IMR-90 (cell line): ENCODE measurements around the gene RMDN2. TPM values are rescaled to one million over a fixed set of nuclear protein-coding genes. Genes with fewer than 3 reads are reported as not detected.

Experiments
- ATAC-seq: fragments of 200-7000 bp; cut with Tn5 transposase; 2 replicates; pipeline ENCODE4 v1.9.1; 2020; ENCODE audit warnings: low read depth, mild to moderate bottlenecking, moderate library complexity
- BruUV-seq: library from RNA; stranded (reverse); fragments of 400-500 nt; replicated peaks from 2 replicates; lab custom pipeline; 2021; lab: Mats Ljungman, UMichigan
- CTCF ChIA-PET: fragments of 300-600 bp; formaldehyde crosslinking; extraction: SDS; loops from one replicate; lab custom pipeline; 2021; ENCODE audit warnings: antibody characterized with exemption; lab: Yijun Ruan, JAX
- POLR2A ChIA-PET: fragments of 300-600 bp; sonication (Branson Sonifier 250); formaldehyde crosslinking; loops from one replicate; lab custom pipeline; 2022; ENCODE audit warnings: antibody characterized with exemption; ENCODE audit not compliant: unreplicated experiment; lab: Charles Lee
- DNase-seq: peaks from one replicate; pipeline ENCODE4 v3.0.0; 2013
- H2AFZ ChIP-seq: replicated peaks from 2 replicates; pipeline ENCODE3; 2013; ENCODE audit warnings: low read length, mild to moderate bottlenecking; ENCODE audit not compliant: poor library complexity
- H2AK5ac ChIP-seq: 2 replicates; pipeline ENCODE4 v1.6.1; 2013; ENCODE audit warnings: low read depth, low read length, inconsistent platforms
- H2AK9ac ChIP-seq: replicated peaks from 2 replicates; pipeline ENCODE3; 2013; ENCODE audit warnings: mild to moderate bottlenecking, low read depth, low read length, moderate library complexity; ENCODE audit not compliant: poor library complexity
- H2BK120ac ChIP-seq: 2 replicates; pipeline ENCODE4 v1.6.1; 2013; ENCODE audit warnings: low read depth, low read length, inconsistent platforms
- H2BK15ac ChIP-seq: 3 replicates; pipeline ENCODE4 v1.6.1; 2013; ENCODE audit warnings: low read depth, low read length, inconsistent platforms
- H2BK20ac ChIP-seq: 2 replicates; pipeline ENCODE4 v1.6.1; 2013; ENCODE audit warnings: low read depth, mild to moderate bottlenecking, inconsistent platforms, low read length, moderate library complexity
- H2BK5ac ChIP-seq: 2 replicates; pipeline ENCODE4 v1.6.1; 2013; ENCODE audit warnings: mild to moderate bottlenecking, low read depth, low read length, inconsistent platforms; ENCODE audit not compliant: poor library complexity, severe bottlenecking
- H3K14ac ChIP-seq: replicated peaks from 2 replicates; pipeline ENCODE4 v1.6.1; 2013; ENCODE audit warnings: low read depth, low read length, inconsistent platforms
- H3K18ac ChIP-seq: 2 replicates; pipeline ENCODE4 v1.6.1; 2013; ENCODE audit warnings: low read depth, low read length, control low read depth
- H3K23ac ChIP-seq: 2 replicates; pipeline ENCODE4 v1.6.1; 2013; ENCODE audit warnings: low read depth, low read length, inconsistent platforms
- H3K27ac ChIP-seq: 2 replicates; pipeline ENCODE4 v1.5.1; 2013; ENCODE audit warnings: mild to moderate bottlenecking, control low read depth, low read length; ENCODE audit not compliant: insufficient read depth
- H3K27me3 ChIP-seq: 2 replicates; pipeline ENCODE4 v1.6.1; 2013; ENCODE audit warnings: low read length; ENCODE audit not compliant: control insufficient read depth, insufficient read depth
- H3K36me3 ChIP-seq: 2 replicates; pipeline ENCODE4 v1.6.1; 2013; ENCODE audit warnings: low read length, mixed read lengths; ENCODE audit not compliant: control insufficient read depth, insufficient read depth
- H3K4ac ChIP-seq: 2 replicates; pipeline ENCODE4 v1.6.1; 2013; ENCODE audit warnings: low read depth, low read length, inconsistent platforms
- H3K4me1 ChIP-seq: 2 replicates; pipeline ENCODE4 v1.6.1; 2013; ENCODE audit warnings: low read length, mixed read lengths; ENCODE audit not compliant: control insufficient read depth, insufficient read depth
- H3K4me2 ChIP-seq: 2 replicates; pipeline ENCODE4 v1.6.1; 2013; ENCODE audit warnings: low read depth, mild to moderate bottlenecking, control low read depth, low read length, moderate library complexity
- H3K4me3 ChIP-seq: 2 replicates; pipeline ENCODE4 v1.5.1; 2013; ENCODE audit warnings: low read depth, mild to moderate bottlenecking, control low read depth, low read length, moderate library complexity; ENCODE audit not compliant: insufficient read depth
- H3K56ac ChIP-seq: 2 replicates; pipeline ENCODE4 v1.6.1; 2013; ENCODE audit warnings: low read length, inconsistent platforms; ENCODE audit not compliant: insufficient read depth; ENCODE audit errors: extremely low read depth
- H3K79me1 ChIP-seq, 2 experiments: 2 replicates each; pipeline ENCODE4 v1.6.1; 2013; ENCODE audit warnings: low read length in 2 of 2, inconsistent platforms in 1 of 2, low read depth in 1 of 2
- H3K9ac ChIP-seq: 2 replicates; pipeline ENCODE4 v1.6.1; 2013; ENCODE audit warnings: low read depth, low read length, control low read depth
- H3K9me1 ChIP-seq: 2 replicates; pipeline ENCODE4 v1.6.1; 2013; ENCODE audit warnings: low read length, inconsistent platforms; ENCODE audit not compliant: insufficient read depth
- H3K9me3 ChIP-seq: 2 replicates; pipeline ENCODE4 v1.6.1; 2013; ENCODE audit warnings: low read length; ENCODE audit not compliant: control insufficient read depth, insufficient read depth
- H4K20me1 ChIP-seq: 2 replicates; pipeline ENCODE4 v1.6.1; 2013; ENCODE audit warnings: low read length, inconsistent platforms; ENCODE audit not compliant: insufficient read depth
- H4K5ac ChIP-seq: 2 replicates; pipeline ENCODE4 v1.6.1; 2013; ENCODE audit warnings: mild to moderate bottlenecking, low read depth, low read length, control low read depth
- H4K8ac ChIP-seq, 2 experiments: 2 replicates each; pipeline ENCODE4 v1.6.1; 2013; ENCODE audit warnings: low read depth in 2 of 2, low read length in 2 of 2, control low read depth in 1 of 2, inconsistent platforms in 1 of 2
- H4K91ac ChIP-seq: 2 replicates; pipeline ENCODE4 v1.6.1; 2013; ENCODE audit warnings: low read depth, low read length, inconsistent platforms; ENCODE audit not compliant: insufficient read depth
- BHLHE40 ChIP-seq: fragments of 150-350 bp; IDR thresholded peaks from 2 replicates; pipeline ENCODE4 v1.6.1; 2016; ENCODE audit warnings: mild to moderate bottlenecking, low read depth, low read length
- CEBPB ChIP-seq: IDR thresholded peaks from 2 replicates; pipeline ENCODE4 v1.6.1; 2012; ENCODE audit warnings: low read depth, low read length, improper control_type of control experiment
- CHD1 ChIP-seq: IDR thresholded peaks from 2 replicates; pipeline ENCODE4 v1.6.1; 2012; ENCODE audit warnings: low read depth, low read length, improper control_type of control experiment
- FOS ChIP-seq: fragments of 150-350 bp; IDR thresholded peaks from 2 replicates; pipeline ENCODE4 v1.6.1; 2016; ENCODE audit warnings: low read depth, low read length
- MAFK ChIP-seq: IDR thresholded peaks from 2 replicates; pipeline ENCODE4 v1.6.1; 2012; ENCODE audit warnings: low read depth, low read length, improper control_type of control experiment
- MAZ ChIP-seq: IDR thresholded peaks from 2 replicates; pipeline ENCODE4 v1.6.1; 2012; ENCODE audit warnings: low read depth, mild to moderate bottlenecking, low read length, improper control_type of control experiment, moderate library complexity, borderline replicate concordance
- MXI1 ChIP-seq: IDR thresholded peaks from 2 replicates; pipeline ENCODE4 v1.6.1; 2012; ENCODE audit warnings: low read depth, mild to moderate bottlenecking, low read length, moderate library complexity, borderline replicate concordance
- NFE2L2 ChIP-seq: fragments of 150-350 bp; IDR thresholded peaks from 2 replicates; pipeline ENCODE4 v1.6.1; 2016; ENCODE audit warnings: low read depth, mild to moderate bottlenecking, low read length
- POLR2A ChIP-seq: IDR thresholded peaks from 2 replicates; pipeline ENCODE4 v1.6.1; 2012; ENCODE audit warnings: mild to moderate bottlenecking, low read depth, low read length
- RAD21 ChIP-seq: IDR thresholded peaks from 2 replicates; pipeline ENCODE4 v1.6.1; 2012; ENCODE audit warnings: low read length, improper control_type of control experiment
- RCOR1 ChIP-seq: IDR thresholded peaks from 2 replicates; pipeline ENCODE4 v1.6.1; 2012; ENCODE audit warnings: mild to moderate bottlenecking, low read length, improper control_type of control experiment; ENCODE audit not compliant: insufficient replicate concordance
- RFX5 ChIP-seq: IDR thresholded peaks from 2 replicates; pipeline ENCODE4 v1.8.0; 2012; ENCODE audit warnings: low read depth, mild to moderate bottlenecking, low read length, moderate library complexity
- SMC3 ChIP-seq: fragments of 150-350 bp; IDR thresholded peaks from 2 replicates; pipeline ENCODE4 v1.6.1; 2016; ENCODE audit warnings: low read depth, mild to moderate bottlenecking, antibody characterized with exemption, low read length, moderate library complexity
- USF2 ChIP-seq: fragments of 150-350 bp; IDR thresholded peaks from 2 replicates; pipeline ENCODE4 v1.6.1; 2017; ENCODE audit warnings: mild to moderate bottlenecking, antibody characterized with exemption, low read length, low read depth
- WGBS, 2 experiments: methylation state at CpG; one replicate each; pipeline versions ENCODE4 v1.1.5 to v1.1.7; 2013; ENCODE audit warnings: missing lambda C conversion rate in 2 of 2; ENCODE audit not compliant: insufficient read length in 1 of 2; ENCODE audit errors: extremely low coverage in 2 of 2; 5-methylcytosine and 5-hydroxymethylcytosine counted together
- dilution Hi-C: fragments of 300-500 bp; cut with HindIII; formaldehyde crosslinking; loops from one replicate; pipeline ENCODE4 v1.14.3; 2018; ENCODE audit warnings: low sequenced_read_pairs; ENCODE audit not compliant: unreplicated experiment
- in situ Hi-C: fragments of 300-500 bp; cut with MboI; formaldehyde crosslinking; loops from 3 replicates; pipeline ENCODE4 v1.14.3; 2019; ENCODE audit warnings: low sequenced_read_pairs, inconsistent platforms, mixed read lengths
- intact Hi-C: fragments of 100-400 bp; cut with micrococcal nuclease; formaldehyde crosslinking; loops from 2 replicates; pipeline ENCODE4 v1.10.0; 2022
- polyA plus RNA-seq, 3 experiments: library from polyadenylated mRNA; depleted of rRNA; stranded (reverse); fragments of >200 nt; gene quantifications; 2 replicates each; pipeline ENCODE4 v1.2.3, GENCODE V29; 2012; ENCODE audit warnings: low replicate concordance in 1 of 3
- total RNA-seq: library from RNA; depleted of rRNA; stranded (reverse); fragments of >200 nt; gene quantifications from 2 replicates; pipeline ENCODE4 v1.2.3, GENCODE V29; 2012
- TF ChIP-seq, protein P1 (sequence below): conservative IDR thresholded peaks from 2 replicates; pipeline ENCODE4 v1.5.1; 2012; ENCODE audit warnings: mild to moderate bottlenecking, low read depth, low read length, improper control_type of control experiment
- TF ChIP-seq, protein P2 (sequence below): fragments of 150-350 bp; IDR thresholded peaks from 2 replicates; pipeline ENCODE4 v1.6.1; 2016; ENCODE audit warnings: low read depth, mild to moderate bottlenecking, low read length, moderate library complexity, borderline replicate concordance

The RMDN2 gene
- total and polyA plus RNA-seq, 2 of the 4 experiments (the other 2 are of a cell fraction) = 2.3 to 3.0 TPM

- Histone ChIP-seq H2BK120ac (no peak overlapping the region), H3K23ac (no peak overlapping the region), H2BK20ac (no peak overlapping the region), H4K5ac (no peak overlapping the region), H3K9me1 (no peaks in the 10 kb centered on the region), H3K4me3 (no peak overlapping the region), H4K8ac (no peak overlapping the region), H2BK5ac (no peak overlapping the region), H3K4me2 (no peak overlapping the region), H3K14ac (no peak overlapping the region), H2BK15ac (no peak overlapping the region), H4K20me1 (no peaks in the 10 kb centered on the region), H3K4ac (no peak overlapping the region), H3K36me3 (no peaks in the 10 kb centered on the region), H3K56ac (no peak overlapping the region), H3K79me1 (no peaks in the 10 kb centered on the region), H3K9ac (no peak overlapping the region), H3K27me3 (no peaks in the 10 kb centered on the region), H4K91ac (no peak overlapping the region), H3K27ac (no peak overlapping the region), H3K9me3 (no peaks in the 10 kb centered on the region; the same call in 1 of the 2 replicates), H3K4me1 (peaks cover 3% of the 10 kb centered on the region; the same call in 1 of the 2 replicates), H2AK5ac (no peak overlapping the region), H3K18ac (no peak overlapping the region), H2AK9ac (no peak overlapping the region), H2AFZ (no peak overlapping the region)
- DNase-seq (no peak), ATAC-seq (peak; percentile 49; the same call in 1 of the 2 replicates)
- CTCF ChIA-PET = no interaction called here
- dilution Hi-C loops (no loop called here), intact Hi-C loops (no loop called here), in situ Hi-C loops (no loop called here)
- no peak for TF ChIP-seq RFX5
- TF ChIP-seq CHD1 = no peak
- TF ChIP-seq CEBPB = no peak
- no peak for TF ChIP-seq BHLHE40
- TF ChIP-seq RCOR1 = no peak
- TF ChIP-seq, protein P1, sequence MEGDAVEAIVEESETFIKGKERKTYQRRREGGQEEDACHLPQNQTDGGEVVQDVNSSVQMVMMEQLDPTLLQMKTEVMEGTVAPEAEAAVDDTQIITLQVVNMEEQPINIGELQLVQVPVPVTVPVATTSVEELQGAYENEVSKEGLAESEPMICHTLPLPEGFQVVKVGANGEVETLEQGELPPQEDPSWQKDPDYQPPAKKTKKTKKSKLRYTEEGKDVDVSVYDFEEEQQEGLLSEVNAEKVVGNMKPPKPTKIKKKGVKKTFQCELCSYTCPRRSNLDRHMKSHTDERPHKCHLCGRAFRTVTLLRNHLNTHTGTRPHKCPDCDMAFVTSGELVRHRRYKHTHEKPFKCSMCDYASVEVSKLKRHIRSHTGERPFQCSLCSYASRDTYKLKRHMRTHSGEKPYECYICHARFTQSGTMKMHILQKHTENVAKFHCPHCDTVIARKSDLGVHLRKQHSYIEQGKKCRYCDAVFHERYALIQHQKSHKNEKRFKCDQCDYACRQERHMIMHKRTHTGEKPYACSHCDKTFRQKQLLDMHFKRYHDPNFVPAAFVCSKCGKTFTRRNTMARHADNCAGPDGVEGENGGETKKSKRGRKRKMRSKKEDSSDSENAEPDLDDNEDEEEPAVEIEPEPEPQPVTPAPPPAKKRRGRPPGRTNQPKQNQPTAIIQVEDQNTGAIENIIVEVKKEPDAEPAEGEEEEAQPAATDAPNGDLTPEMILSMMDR = no peak
- no peak for TF ChIP-seq POLR2A
- no peak for TF ChIP-seq MAFK
- no peak for TF ChIP-seq FOS
- no peak for TF ChIP-seq SMC3
- no peak for TF ChIP-seq MAZ
- no peak for TF ChIP-seq RAD21
- TF ChIP-seq, protein P2, sequence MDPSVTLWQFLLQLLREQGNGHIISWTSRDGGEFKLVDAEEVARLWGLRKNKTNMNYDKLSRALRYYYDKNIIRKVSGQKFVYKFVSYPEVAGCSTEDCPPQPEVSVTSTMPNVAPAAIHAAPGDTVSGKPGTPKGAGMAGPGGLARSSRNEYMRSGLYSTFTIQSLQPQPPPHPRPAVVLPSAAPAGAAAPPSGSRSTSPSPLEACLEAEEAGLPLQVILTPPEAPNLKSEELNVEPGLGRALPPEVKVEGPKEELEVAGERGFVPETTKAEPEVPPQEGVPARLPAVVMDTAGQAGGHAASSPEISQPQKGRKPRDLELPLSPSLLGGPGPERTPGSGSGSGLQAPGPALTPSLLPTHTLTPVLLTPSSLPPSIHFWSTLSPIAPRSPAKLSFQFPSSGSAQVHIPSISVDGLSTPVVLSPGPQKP = no peak
- TF ChIP-seq NFE2L2 = no peak
- TF ChIP-seq MXI1 = no peak
- TF ChIP-seq USF2 = no peak
- no CpG with 5 or more reads among the region's 1 CpG for WGBS, 2 experiments
- POLR2A ChIA-PET = no interaction called here
- BruUV-seq = no TSS peak
Measured at GRCh38 chr2:38010995-38011394, 85.9 kb downstream of the RMDN2 start.
